CD14-positive monocyte (primary cell): ENCODE measurements around the gene CTSA. TPM values are rescaled to one million over a fixed set of nuclear protein-coding genes. Genes with fewer than 3 reads are reported as not detected.

Experiments
- DNase-seq, 3 donors: peaks; one replicate each; pipeline ENCODE4 v3.0.0-alpha.2; 2011 to 2022
- H2AFZ ChIP-seq: 2 replicates; pipeline ENCODE4 v1.6.0; 2012; ENCODE audit warnings: mild to moderate bottlenecking, low read depth, low read length, inconsistent platforms; ENCODE audit not compliant: insufficient read depth, poor library complexity, severe bottlenecking
- H3K27ac ChIP-seq, 2 donors: 1 replicate in 1 of 2; 2 replicates in 1 of 2; pipeline ENCODE4 v1.5.1; 2012 to 2013; ENCODE audit warnings: low read length in 2 of 2, control low read depth in 1 of 2, inconsistent platforms in 1 of 2, low read depth in 1 of 2, mild to moderate bottlenecking in 1 of 2
- H3K27me3 ChIP-seq, 2 donors: one replicate each; pipeline versions ENCODE4 v1.6.0 to v1.6.1; 2011 to 2013; ENCODE audit warnings: low read length in 2 of 2; ENCODE audit not compliant: control insufficient read depth in 2 of 2, insufficient read depth in 2 of 2
- H3K36me3 ChIP-seq, 2 donors: replicated peaks in 1 of 2; 1 replicate in 1 of 2; 2 replicates in 1 of 2; pipeline versions ENCODE4 v1.5.1 to v1.6.1; 2012 to 2013; ENCODE audit warnings: low read length in 2 of 2, control low read depth in 1 of 2, inconsistent platforms in 1 of 2, mild to moderate bottlenecking in 1 of 2; ENCODE audit not compliant: insufficient read depth in 2 of 2, control insufficient read depth in 1 of 2
- H3K4me1 ChIP-seq, 2 donors: 1 replicate in 1 of 2; 2 replicates in 1 of 2; pipeline versions ENCODE4 v1.5.1 to v1.6.1; 2012 to 2013; ENCODE audit warnings: low read length in 2 of 2, control low read depth in 1 of 2, inconsistent platforms in 1 of 2, mild to moderate bottlenecking in 1 of 2, moderate library complexity in 1 of 2; ENCODE audit not compliant: insufficient read depth in 2 of 2, control insufficient read depth in 1 of 2
- H3K4me2 ChIP-seq: replicated peaks from 2 replicates; pipeline ENCODE3; 2012; ENCODE audit warnings: low read length, moderate library complexity, mild to moderate bottlenecking; ENCODE audit not compliant: poor library complexity, severe bottlenecking; ENCODE audit errors: extremely low read depth
- H3K4me3 ChIP-seq, 3 experiments: fragments of 200-600 bp in 1 of 3; sonication (generic) in 1 of 3; replicated peaks in 1 of 3; 1 replicate in 2 of 3; 2 replicates in 1 of 3; pipeline ENCODE4 v1.5.1; 2011 to 2013; ENCODE audit warnings: low read length in 3 of 3, mild to moderate bottlenecking in 3 of 3, control low read depth in 2 of 3, low read depth in 2 of 3, inconsistent platforms in 1 of 3, moderate library complexity in 1 of 3
- H3K79me2 ChIP-seq: 2 replicates; pipeline ENCODE4 v1.6.0; 2012; ENCODE audit warnings: mild to moderate bottlenecking, control low read depth, inconsistent platforms, low read length, moderate library complexity; ENCODE audit not compliant: insufficient read depth
- H3K9ac ChIP-seq: 2 replicates; pipeline ENCODE4 v1.6.0; 2017; ENCODE audit warnings: low read length, mild to moderate bottlenecking; ENCODE audit not compliant: insufficient read depth, poor library complexity, severe bottlenecking
- H3K9me3 ChIP-seq, 2 donors: replicated peaks in 1 of 2; 1 replicate in 1 of 2; 2 replicates in 1 of 2; pipeline versions ENCODE4 v1.5.1 to v1.6.1; 2012 to 2013; ENCODE audit warnings: low read length in 2 of 2, control low read depth in 1 of 2; ENCODE audit not compliant: control insufficient read depth in 1 of 2, insufficient read depth in 1 of 2
- H4K20me1 ChIP-seq: 2 replicates; pipeline ENCODE4 v1.6.0; 2012; ENCODE audit warnings: mild to moderate bottlenecking, low read length, control low read depth, moderate library complexity; ENCODE audit not compliant: insufficient read depth
- H3K27ac Mint-ChIP-seq, 7 donors: one replicate each; pipeline ENCODE4 v1.8.0; 2020; ENCODE audit warnings: mild to moderate bottlenecking in 7 of 7, mixed read lengths in 7 of 7, moderate library complexity in 6 of 7, inconsistent platforms in 2 of 7
- H3K27me3 Mint-ChIP-seq, 3 donors: one replicate each; pipeline ENCODE4 v1.8.0; 2021 to 2022; ENCODE audit warnings: low read depth in 3 of 3, mild to moderate bottlenecking in 3 of 3, mixed read lengths in 3 of 3, moderate library complexity in 3 of 3, inconsistent platforms in 1 of 3
- H3K36me3 Mint-ChIP-seq, 2 donors: one replicate each; pipeline ENCODE4 v1.8.0; 2020; ENCODE audit warnings: mixed read lengths in 2 of 2, inconsistent platforms in 1 of 2, mild to moderate bottlenecking in 1 of 2
- H3K4me1 Mint-ChIP-seq: one replicate; pipeline ENCODE4 v1.8.0; 2020; ENCODE audit warnings: mild to moderate bottlenecking, mixed read lengths
- H3K4me3 Mint-ChIP-seq, 2 donors: one replicate each; pipeline ENCODE4 v1.8.0; 2020; ENCODE audit warnings: mild to moderate bottlenecking in 2 of 2, mixed read lengths in 2 of 2, moderate library complexity in 1 of 2
- H3K9me3 Mint-ChIP-seq, 7 donors: one replicate each; pipeline ENCODE4 v1.8.0; 2020 to 2022; ENCODE audit warnings: mixed read lengths in 7 of 7, mild to moderate bottlenecking in 6 of 7, moderate library complexity in 6 of 7, inconsistent platforms in 2 of 7
- CTCF ChIP-seq: fragments of 200-600 bp; IDR thresholded peaks from one replicate; pipeline ENCODE4 v1.8.0; 2022; ENCODE audit warnings: antibody characterized with exemption, mild to moderate bottlenecking
- WGBS: methylation state at CpG from one replicate; pipeline ENCODE4 v1.1.5; 2013; ENCODE audit warnings: missing lambda C conversion rate; ENCODE audit not compliant: insufficient coverage; 5-methylcytosine and 5-hydroxymethylcytosine counted together
- intact Hi-C, 2 donors: fragments of 100-400 bp; cut with micrococcal nuclease; formaldehyde crosslinking; loops; one replicate each; pipeline versions ENCODE4 v1.15.0 to v1.15.1; 2023
- polyA plus RNA-seq, 3 donors: library from polyadenylated mRNA; depleted of rRNA in 1 of 3; unstranded in 2 of 3; stranded (reverse) in 1 of 3; fragments of 300-500 nt in 2 of 3; fragments of >200 nt in 1 of 3; fragmentation: Illumina TruSeq in 2 of 3; gene quantifications; 1 replicate in 2 of 3; 2 replicates in 1 of 3; pipeline ENCODE4 v1.2.3, GENCODE V29; 2012 to 2021

CTSA gene
- polyA plus RNA-seq, 3 donors = 279 to 489 (median 366) TPM

- H3K36me3 Mint-ChIP-seq = peaks cover 57 to 89% of the 10 kb centered on the region in 2 donors
- no CpG with 5 or more reads among the region's 1 CpG for WGBS
- H3K27me3 Mint-ChIP-seq = peaks cover 0 to 2% (median 1%) of the 10 kb centered on the region in 3 donors
- Histone ChIP-seq H3K27ac (no peak overlapping the region), H3K27me3 (no peaks in the 10 kb centered on the region), H3K79me2 (peaks cover 34% of the 10 kb centered on the region), H4K20me1 (peaks cover 26% of the 10 kb centered on the region), H3K4me2 (no peak overlapping the region), H3K4me1 (peaks cover 3% of the 10 kb centered on the region in 2 donors), H2AFZ (no peak overlapping the region), H3K9ac (peak overlapping the region; percentile 17), H3K9me3 (no peaks in the 10 kb centered on the region), H3K36me3 (peaks cover 60 to 83% of the 10 kb centered on the region in 2 donors), H3K4me3 (no peak overlapping the region)
- TF ChIP-seq CTCF = no peak
- H3K4me1 Mint-ChIP-seq = peaks cover 9% of the 10 kb centered on the region
- no peaks in the 10 kb centered on the region for H3K9me3 Mint-ChIP-seq
- H3K4me3 Mint-ChIP-seq = no peak overlapping the region
- peak overlapping the region in 2 of 7 donors; percentile 46 to 69 for H3K27ac Mint-ChIP-seq
- no peak for DNase-seq
- intact Hi-C loops = no loop called here
Observed at GRCh38 chr20:45850926-45851325, 40.2 kb upstream of the CTSA start.

GRCh38 chr20:45851501-45851900 lies 39.6 kb upstream of the CTSA start:
- Histone ChIP-seq H3K4me1 (peaks cover 8 to 9% of the 10 kb centered on the region in 2 donors), H2AFZ (no peak overlapping the region), H3K36me3 (peaks cover 55 to 77% of the 10 kb centered on the region in 2 donors), H3K4me3 (no peak overlapping the region), H3K27me3 (no peaks in the 10 kb centered on the region), H3K4me2 (no peak overlapping the region), H3K79me2 (peaks cover 39% of the 10 kb centered on the region), H3K9me3 (no peaks in the 10 kb centered on the region), H3K27ac (no peak overlapping the region), H4K20me1 (peaks cover 25% of the 10 kb centered on the region), H3K9ac (no peak overlapping the region)
- DNase-seq = no peak
- no peak overlapping the region for H3K4me3 Mint-ChIP-seq
- peaks cover 15% of the 10 kb centered on the region for H3K4me1 Mint-ChIP-seq
- peaks cover 0 to 2% (median 1%) of the 10 kb centered on the region in 3 donors for H3K27me3 Mint-ChIP-seq
- TF ChIP-seq CTCF = no peak
- H3K9me3 Mint-ChIP-seq = no peaks in the 10 kb centered on the region
- H3K27ac Mint-ChIP-seq = peak overlapping the region in 2 of 7 donors; percentile 10 to 65
- H3K36me3 Mint-ChIP-seq = peaks cover 51 to 83% of the 10 kb centered on the region in 2 donors
- intact Hi-C loops = no loop called here
